Islet precursor cell (in vitro differentiated cells): Measurements from ENCODE around the gene PKN3.
"Not testable (repeated sequence)": the region's sequence is repeated elsewhere in the genome, so short reads cannot be mapped to it uniquely, and the experiment has no call there.

ENCODE experiments used
- DNase-seq: peaks from one replicate; pipeline ENCODE4 v3.0.0-alpha.2; 2018

Gene PKN3

DNA sequence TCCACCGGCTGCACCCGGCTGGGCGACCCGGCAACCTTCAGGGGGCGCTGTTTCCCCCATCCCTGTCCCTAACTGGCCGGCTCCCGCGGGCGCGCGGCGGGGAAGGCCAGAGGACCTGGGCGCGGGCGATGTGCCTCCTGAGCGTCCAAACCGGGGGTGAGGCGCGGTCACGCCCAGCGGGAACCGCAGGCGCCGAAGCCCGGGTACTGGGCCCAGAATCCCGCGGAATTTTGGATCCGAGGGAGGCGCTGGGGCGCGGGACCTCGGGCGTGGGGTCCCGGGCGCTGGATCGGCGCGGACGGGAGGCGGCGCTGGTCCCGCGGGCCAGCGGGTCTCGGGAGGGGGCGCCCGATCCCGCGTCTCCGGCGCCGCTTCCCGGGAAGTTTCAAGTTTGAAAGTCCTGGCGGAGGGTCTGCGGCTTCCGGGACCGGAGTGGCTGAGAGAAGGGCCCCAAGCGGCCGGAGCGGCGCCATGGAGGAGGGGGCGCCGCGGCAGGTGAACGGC lies at the start of gene PKN3:
PKN3 (plus strand) TSS at position 59 of the 504 bp plus-strand sequence; CDS start at position 472, 413 bp downstream.
- peak; percentile 94 for DNase-seq

DNA sequence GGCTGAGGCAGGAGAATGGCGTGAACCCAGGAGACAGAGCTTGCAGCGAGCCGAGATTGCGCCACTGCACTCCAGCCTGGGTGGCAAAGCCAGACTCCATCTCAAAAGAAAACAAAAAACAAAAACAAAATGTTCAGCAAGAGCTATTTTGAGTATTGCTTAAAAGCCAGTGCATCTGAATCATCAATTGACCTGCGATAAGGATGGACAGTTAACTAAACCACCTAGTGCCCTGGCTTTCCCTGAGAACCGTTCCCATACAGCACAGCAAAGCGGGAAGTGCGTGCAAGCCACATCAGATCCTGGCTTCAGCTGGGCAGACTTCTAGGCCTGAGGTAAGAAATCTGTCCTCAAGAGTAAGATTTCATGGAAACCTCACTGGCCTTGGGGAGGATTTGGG lies 48.4 kb upstream of the PKN3 start:
- no peak for DNase-seq

DNA sequence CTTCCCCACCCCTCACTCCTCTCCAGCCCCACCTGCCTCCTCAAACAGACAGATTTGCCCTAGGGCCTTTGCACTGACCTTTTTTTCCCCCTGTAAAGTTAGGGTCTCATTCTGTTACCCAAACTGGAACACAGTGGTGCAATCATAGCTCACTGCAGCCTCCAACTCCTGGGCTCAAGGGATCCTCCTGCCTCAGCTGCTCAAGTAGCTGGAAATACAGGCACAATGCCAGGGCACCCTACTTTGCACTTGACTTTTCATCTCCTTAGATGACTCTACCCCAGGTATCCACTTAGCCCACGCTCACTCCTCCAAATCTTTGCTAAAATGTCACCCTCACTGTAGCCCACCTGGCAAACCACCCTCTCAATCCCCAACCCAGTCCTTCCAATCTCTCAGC lies 47.8 kb upstream of the PKN3 start:
- no peak for DNase-seq

DNA sequence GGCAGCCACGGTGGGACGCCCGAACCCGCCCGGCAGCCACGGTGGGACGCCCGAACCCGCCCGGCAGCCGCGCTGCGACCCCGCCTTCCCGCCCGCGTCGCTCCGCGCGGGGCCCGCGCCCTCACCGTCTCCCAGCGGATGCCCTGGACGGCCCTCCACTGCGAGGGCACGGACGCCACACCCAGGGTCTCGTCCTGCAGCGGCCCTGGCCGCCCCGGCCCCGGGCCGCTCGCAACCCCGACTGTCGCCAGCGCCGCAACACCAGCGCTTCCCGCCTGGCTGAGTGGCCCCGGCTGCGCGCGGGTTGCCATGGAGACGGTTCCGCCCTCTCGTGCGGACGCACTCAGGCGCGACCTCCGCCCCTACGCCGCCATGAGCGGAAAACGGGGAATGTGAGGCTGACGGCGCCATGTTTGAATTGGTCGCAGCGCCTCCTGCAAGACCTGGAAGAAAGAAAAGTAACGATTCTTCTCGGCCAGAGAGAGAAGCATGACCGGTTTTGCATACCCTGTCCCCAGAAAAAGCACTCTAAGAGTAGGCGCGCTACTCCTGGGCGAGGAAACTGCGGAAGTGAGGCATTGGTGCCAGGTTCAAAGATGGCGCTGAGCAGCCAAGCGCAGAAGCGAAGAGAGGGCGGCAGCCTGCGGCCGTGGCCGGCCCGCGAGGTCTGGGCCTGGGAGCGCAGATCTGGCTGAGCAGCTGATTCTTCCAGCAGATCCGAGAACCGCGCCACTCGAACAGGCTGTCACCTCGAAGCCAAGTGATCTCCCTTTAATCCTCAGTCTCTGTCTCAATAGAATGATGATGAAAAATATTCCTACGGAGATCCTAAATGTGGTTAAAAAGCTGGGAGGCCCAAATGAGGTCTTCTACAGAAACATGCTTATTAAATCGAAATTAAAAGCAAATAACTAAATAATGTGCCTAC lies 45.6 kb upstream of the PKN3 start, which contains the start of gene DYNC2I2:
DYNC2I2 (minus strand) TSS at position 432 of the 928 bp plus-strand sequence; CDS start at position 311, 121 bp downstream.
- DNase-seq = peak; percentile 96

DNA sequence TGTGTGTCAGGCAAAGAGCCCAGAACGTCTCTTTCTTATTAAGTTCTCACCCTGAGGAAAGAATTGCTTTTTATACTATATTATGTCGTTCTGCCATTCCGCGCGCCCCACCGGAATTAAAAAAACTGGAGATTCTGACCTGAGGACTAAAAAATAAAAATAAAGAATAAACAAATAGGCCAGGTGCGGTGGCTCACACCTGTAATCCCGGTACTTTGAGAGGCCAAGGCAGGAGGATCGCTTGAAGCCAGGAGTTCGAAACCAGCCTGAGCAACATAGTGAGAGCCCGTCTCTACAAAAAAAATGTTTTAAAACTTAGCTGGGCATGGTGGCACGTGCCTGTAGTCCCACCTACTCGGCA lies 45.0 kb upstream of the PKN3 start:
- DNase-seq = no peak

DNA sequence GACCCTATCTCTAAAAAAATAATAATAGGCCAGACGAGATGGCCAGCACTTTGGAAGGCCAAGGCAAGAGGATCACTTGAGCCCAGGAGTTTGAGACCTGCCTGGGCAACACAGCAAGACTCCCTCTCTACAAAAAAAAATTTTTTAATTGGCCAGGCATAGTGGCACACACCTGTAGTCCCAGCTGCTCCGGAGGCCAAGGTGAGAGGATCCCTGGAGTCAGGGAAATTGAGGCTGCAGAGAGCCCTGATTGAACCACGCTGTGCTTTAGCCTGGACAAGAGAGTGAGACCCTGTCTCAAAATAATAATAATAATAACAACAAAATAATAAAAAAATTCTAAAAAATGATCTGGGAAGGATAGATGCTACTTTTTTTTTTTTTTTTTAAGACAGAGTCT lies 44.5 kb upstream of the PKN3 start:
- no peak for DNase-seq

DNA sequence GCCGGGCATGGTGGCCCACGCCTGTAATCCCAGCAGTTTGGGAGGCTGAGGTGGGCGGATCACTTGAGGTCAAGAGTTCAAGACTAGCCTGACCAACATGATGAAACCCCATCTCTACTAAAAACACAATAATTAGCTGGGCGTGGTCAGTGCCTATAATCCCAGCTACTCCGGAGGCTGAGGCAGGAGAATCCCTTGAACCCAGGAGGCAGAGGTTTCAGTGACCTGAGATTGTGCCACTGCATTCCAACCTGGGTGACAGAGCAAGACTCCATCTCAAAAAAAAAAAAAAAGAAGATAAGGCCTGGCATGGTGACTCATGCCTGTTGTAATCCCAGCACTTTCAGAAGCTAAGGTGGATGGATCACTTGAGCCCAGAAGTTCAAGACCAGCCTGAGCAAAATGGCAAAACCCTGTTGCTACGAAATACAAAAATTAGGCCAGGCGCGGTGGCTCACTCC lies 35.8 kb upstream of the PKN3 start:
- DNase-seq = not testable (repeated sequence)

DNA sequence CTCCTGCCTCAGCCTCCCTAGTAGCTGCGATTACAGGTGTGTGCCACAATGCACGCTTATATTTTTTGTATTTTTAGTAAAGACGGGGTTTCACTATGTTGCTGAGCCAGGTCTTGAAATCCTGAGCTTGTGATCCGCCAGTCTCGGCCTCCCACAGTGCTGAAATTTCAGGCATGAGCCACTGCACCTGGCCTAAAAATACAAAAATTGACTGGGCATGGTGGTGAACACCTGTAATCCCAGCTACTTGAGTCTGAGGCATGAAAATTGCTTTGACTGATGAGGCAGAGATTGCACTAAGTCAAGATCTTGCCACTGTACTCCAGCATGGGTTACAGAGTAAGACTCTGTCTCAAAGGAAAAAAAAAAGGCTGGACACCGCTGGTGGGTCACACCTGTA lies 32.5 kb upstream of the PKN3 start:
- DNase-seq = no peak

DNA sequence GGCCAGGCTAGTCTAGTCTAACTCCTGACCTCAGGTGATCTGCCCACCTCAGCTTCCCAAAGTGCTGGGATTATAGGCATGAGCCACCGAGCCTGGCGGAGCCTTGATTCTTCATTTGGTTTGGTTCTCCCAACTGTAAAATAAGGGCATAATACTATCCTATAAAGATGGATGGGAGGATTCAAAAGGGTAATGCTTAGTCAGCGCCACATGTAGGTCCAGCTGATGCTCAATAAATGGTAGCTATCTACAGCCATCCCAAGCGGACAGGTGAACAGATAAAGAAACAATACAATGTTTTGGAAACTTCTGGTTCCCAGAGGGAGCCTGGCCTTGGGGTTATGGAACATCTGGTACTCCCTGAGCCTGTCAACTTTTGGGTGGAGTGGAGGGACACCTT lies 26.9 kb upstream of the PKN3 start:
- DNase-seq = no peak

DNA sequence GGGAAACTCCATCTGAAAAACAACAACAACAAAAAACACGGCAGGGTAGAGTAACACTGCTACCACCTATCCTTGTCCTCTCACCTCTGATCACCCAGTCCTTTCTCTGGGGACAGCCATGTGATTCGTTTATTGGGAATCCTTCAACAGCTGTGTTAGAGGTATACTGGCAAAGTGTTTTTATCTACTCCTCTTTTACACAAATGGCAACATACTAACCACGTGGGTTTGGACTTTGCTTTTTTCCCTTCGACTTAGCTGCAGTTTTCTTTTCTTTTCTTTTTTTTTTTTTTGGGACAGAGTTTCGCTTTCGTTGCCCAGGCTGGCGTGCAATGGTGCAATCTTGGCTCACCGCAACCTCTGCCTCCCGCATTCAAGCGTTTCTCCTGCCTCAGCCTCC lies 24.5 kb upstream of the PKN3 start:
- DNase-seq = no peak

DNA sequence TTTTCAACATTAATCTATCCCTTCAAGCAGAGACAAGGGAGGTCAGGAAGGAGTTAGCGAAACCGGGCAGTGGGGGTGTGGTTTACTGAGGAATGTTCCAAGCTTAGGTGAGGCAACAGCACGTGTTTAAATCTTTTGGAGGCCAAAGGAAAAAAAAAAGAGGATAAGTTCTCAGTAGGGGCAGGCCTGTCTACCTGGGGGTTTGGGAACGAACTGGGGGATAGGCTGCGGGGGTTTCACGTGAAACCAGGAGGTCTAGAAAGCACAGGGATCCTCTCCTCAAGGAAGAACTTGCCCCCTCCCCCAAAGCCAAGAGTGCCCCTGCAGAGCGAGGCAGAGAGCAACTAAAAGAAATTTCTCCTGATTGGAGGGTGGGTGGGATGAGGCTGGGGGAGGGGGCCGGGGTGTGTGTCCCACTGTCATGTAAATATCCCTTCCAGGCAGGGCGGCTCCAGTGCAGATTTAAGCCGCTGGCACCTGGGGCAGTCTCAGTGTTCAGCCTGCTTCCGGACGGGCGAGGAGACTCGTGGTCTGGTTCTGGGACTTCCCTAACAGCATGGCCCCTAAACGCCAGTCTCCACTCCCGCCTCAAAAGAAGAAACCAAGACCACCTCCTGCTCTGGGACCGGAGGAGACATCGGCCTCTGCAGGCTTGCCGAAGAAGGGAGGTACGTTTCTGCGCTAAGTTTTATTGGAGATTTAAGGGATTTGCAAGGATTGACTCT lies 18.8 kb upstream of the PKN3 start:
- DNase-seq = peak; percentile 91

DNA sequence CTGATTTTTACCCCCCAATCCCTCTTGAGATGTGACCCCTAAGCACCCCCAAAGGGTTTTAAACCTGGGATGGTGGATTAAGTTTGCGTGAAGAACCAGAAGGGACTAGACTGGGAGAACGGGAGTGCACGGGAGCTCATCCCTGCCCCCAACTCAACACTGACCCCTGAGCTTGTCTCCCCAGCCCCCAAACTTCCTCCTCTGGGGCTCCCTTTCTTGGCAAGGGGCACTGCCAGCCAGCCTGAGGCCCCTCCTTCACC lies 18.3 kb upstream of the PKN3 start:
- no peak for DNase-seq

DNA sequence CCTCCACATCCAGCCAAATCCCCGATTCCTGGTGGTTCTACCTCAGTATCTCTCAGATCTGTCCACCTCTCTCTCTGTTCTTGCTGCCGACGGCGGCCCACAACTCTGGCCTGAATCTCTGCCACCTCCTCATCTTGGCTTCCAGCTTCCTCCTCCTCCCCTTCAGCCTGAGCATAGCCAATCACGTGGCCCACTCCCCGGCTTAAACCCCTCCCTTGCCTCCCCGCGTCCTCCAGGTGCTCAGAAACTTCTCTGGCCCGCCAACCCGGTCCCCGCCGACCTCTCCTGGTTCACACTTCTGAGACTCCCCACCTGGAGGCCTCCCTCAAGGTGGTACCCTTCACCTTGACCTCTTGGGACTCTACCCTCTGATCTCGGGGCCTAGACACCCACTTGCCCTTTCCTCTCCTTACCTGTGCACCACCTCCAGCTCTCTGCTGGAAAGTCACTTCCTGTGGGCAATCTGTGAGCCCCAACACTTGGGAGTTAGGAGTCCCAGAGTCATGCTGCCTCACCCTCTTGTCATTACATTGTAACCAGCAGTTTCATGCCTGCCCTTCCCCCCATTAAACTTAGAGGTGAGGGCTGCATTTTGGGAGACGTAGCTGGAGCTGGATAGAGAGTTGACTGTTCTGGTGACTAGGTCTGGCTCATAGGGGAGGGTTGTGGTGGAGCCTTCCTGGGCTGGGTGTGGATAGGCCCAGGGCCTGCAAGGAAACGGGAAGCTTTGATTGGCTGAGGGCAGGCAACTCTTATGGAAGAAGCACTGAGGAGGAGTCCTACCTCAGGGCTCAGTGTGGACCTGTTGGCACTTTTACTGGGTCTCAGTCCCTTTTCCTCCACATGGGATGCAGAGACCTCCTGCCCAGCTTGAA lies 17.7 kb upstream of the PKN3 start:
- peak; percentile 95 for DNase-seq

DNA sequence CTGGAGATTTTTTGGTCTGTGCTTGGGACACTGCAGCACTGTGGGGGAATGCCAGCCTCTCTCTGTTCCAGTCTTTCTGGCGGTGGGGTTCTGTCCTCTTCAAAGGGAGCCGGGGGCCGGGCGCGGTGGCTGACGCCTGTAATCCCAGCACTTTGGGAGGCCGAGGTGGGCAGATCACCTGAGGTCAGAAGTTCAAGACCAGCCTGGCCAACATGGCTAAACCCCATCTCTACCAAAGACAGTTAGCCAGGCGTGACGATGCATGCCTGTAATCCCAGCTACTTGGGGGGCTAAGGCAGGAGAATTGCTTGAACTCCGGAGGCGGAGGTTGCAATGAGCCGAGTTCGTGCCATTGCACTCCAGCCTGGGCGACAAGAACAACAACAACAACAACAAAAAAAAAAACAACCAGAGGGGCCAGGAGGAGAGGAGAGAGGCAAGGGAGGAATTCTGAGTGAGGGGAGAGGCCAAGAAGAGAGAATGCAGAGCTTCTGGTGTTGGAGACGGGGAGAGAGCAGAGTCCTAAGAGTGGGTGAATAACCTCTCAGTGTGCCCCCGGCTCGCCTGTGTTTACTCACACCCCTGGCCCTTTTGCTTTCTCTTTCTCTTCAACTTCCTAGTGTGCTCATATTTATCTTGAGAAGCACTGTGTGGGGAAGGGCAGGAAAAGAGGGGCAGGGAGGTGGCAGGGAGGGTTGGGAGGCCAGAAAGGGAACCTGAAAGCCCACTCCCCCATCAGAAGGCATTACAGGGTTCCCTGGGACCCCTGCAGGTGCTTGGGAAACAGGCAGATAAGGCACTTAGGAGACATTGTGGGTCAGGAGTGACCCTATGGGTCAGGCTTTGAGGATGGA lies 16.4 kb upstream of the PKN3 start:
- no peak for DNase-seq

DNA sequence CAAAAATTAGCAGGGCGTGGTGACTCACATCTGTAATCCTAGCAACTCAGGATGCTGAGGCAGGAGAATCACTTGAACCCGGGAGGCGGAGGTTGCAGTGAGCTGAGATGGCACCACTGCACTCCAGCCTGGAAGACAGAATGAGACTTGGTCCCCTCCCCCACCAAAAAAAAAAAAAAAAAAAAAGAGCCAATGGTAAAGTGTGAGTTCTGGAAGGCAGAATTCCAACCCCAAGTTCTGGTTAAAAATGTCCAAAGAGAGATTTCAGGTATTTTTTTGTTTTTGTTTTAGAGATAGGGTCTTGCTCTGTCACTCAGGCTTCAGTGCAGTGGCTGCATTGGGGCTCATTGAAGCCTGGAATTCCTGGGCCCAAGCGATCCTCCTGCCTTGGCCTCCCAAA lies 14.8 kb upstream of the PKN3 start:
- no peak for DNase-seq

DNA sequence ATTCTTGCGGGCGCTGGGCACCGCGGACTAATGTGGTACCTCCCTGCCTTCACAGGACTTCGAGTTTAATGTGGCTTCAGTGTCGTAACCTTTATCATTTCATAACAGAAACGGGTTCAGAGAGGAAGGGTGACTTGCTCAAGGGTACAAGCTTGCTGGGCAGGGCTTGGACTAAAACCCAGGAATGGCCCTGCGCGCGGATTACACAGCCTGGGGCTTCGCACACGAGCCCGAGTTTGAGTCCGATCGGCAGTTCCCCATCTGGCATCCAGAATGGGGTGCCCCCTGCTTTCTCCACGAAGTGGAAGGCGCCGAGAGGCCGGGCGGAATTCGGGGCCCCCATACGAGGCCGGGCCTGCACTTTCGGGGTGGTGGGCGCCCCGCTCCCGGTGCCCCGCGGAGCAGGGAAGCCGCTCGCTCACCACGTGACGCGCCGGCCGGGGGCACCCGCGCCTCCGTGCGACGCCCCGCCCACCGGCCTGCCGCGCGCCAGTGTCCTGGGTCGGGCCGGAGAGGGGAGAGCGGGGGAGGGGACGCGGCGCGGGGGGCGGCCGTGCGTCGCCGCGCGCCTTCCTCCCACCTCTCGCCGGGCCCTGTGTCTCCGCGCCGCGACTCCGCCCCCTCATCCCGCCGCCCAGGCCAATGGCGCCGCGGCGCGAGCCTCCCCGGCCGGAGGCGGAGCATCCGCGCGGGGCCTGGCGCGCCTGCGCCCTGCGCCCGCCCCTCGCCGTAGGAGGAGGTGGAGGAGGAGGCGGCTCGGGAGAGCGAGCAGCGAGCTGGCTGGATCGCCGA lies 13.6 kb upstream of the PKN3 start, which contains the start of gene SET:
SET (plus strand) TSS at position 722 of the 792 bp plus-strand sequence. CDS start 361 bp downstream, outside the sequence.
- DNase-seq = peak; percentile 96

DNA sequence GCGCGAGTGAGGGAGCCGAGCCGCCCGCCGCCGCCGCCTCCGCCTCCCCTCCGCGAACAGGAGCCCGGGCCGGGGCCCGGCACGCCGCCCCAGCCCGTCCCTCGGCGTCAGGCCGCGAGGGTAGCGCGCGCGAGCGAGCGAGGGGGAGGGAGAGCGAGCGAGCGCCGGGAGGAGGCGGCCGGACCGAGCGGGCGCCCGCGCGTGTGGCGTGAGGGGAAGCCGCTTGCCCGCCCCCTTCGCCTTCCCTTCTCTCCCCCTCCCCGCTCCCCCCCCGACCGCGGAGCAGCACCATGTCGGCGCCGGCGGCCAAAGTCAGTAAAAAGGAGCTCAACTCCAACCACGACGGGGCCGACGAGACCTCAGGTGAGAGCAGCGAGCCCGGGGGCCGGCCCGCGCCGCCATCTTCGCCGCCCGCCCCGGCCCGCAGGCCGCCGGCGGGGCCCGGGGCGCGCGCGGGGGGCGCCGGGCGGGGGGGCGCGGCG lies 13.0 kb upstream of the PKN3 start:
- DNase-seq = no peak

DNA sequence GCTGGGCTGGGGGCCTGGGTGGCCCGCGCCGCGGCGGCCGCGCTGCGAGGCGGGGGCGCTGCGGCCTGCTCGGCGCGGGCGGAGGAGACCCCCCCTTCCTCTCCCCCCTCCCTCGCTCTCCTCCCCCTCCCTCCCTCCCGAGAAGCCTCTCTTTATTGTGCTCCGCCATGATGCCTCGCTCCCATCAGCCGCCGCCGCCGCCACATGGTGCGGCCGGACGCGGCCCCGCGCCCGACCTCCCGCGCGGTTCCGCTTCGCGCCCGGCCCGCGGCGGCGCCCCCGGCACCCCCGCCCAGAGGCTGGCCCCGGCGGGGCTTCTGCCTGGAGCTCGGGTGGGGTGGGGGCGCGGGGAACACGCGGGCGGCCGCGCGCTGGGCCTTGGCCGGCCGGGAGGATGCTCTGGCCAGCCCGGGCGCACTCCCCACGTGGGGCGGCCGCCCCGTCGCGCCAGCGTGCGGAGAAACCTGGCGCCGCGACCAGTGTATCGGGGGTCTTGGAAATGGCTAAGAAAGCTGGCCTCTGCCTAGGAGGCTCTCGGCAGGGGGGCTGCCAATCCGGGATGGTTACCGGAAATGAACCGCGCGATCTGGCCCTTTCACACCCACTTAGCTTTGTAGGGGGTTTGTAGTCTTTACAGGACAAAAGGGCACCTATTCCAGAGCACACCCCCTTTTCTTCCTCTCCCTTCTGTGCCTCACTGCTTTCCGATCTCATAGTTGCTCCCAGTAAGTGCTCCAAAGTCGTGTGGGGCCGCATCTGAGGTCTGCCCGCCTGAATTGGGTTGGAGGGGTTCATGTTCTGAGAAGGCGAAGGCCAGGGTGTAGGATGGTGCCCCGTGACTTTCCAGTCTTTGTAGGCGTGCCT lies 12.3 kb upstream of the PKN3 start:
- peak; percentile 61 for DNase-seq

DNA sequence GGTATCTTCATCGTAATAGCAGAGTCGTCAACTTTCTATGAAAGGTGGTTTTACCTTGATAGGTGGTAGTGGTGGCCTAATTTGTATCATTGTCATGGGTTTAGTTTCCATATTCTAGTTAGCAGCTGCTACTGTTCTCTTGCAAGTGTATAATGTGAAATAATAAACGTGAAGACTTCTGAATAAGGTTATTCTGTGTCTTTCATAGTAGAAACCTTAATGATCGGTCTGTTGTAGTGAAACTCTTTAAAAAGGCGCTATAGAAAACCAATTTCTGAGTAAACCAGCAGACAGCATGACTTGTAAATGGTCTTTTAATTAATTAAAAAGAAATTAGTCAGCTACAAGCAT lies 11.6 kb upstream of the PKN3 start:
- no peak for DNase-seq

DNA sequence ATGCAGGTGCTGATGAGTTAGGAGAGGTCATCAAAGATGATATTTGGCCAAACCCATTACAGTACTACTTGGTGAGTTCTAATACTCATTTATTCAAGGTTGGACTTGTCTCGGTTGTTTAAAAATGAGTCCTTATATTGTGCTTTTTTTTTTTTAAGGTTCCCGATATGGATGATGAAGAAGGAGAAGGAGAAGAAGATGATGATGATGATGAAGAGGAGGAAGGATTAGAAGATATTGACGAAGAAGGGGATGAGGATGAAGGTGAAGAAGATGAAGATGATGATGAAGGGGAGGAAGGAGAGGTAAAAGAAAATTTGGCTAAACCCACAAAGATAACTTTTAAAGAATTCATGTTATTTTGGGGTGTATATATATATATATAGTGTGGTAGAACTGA lies 8.6 kb upstream of the PKN3 start:
- DNase-seq = not testable (repeated sequence)
